ENCODE results near the gene OLAH. TPM values are rescaled to one million over a fixed set of nuclear protein-coding genes. Genes with fewer than 3 reads are reported as not detected.

Gene OLAH
- polyA plus RNA-seq, 1 donor from 2014 or later: not detected

DNA sequence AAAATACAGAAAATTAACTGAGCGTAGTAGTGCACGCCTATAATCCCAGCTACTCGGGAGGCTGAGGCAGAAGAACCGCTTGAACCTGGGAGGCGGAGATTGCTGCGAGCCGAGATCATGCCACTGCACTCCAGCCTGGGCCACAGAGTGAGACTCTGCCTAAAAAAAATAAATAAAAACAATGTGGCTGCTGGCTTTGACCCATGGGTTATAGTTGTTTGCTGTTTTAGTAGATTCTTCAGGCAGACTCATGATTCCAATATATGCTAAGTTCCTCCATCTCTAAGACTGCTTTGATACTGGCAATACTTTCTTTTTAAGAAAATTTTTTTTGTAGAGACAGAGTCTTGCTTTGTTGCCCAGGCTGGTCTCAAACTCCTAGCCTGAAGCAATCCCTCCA is 8.4 kb downstream of the OLAH start:
- no peaks in the 10 kb centered on the region for H3K9me3 Mint-ChIP-seq
- H3K27me3 Mint-ChIP-seq: peaks cover 1% of the 10 kb centered on the region
- no peaks in the 10 kb centered on the region for H3K4me1 Mint-ChIP-seq
- no peaks in the 10 kb centered on the region for H3K36me3 Mint-ChIP-seq
- H3K4me3 Mint-ChIP-seq: no peak overlapping the region
- no peak overlapping the region for H3K27ac Mint-ChIP-seq

DNA sequence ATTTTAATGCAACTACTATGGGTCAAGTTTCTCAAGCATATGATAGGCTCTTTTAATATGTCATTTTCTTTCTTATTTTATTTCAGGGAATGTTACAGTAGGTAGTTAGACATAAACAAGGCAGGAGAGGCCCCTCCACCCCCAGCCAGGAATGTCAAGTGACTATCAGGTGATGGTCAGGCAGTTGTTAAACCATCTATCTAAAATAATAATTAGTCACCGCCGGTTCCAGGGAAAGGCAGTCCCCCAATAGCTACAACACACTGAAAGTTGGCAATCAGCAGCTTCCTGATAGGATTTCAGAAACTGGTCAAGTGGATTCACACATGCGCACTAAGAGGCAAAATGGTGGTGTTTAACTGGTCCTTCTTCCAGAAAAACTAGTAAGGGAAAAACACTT is 9.3 kb downstream of the OLAH start:
- Mint-ChIP-seq H3K4me3 (no peak overlapping the region), H3K27me3 (peaks cover 1% of the 10 kb centered on the region), H3K9me3 (no peaks in the 10 kb centered on the region), H3K4me1 (no peaks in the 10 kb centered on the region), H3K27ac (no peak overlapping the region), H3K36me3 (no peaks in the 10 kb centered on the region)

GRCh38 chr10:15058689-15059088 is 14.9 kb downstream of the OLAH start:
- no peaks in the 10 kb centered on the region for H3K4me1 Mint-ChIP-seq
- H3K4me3 Mint-ChIP-seq: no peak overlapping the region
- no peak overlapping the region for H3K27ac Mint-ChIP-seq
- H3K27me3 Mint-ChIP-seq: peaks cover 6% of the 10 kb centered on the region
- H3K9me3 Mint-ChIP-seq: peaks cover 9 to 20% (median 15%) of the 10 kb centered on the region in 3 donors
- peaks cover 3% of the 10 kb centered on the region for H3K36me3 Mint-ChIP-seq

DNA sequence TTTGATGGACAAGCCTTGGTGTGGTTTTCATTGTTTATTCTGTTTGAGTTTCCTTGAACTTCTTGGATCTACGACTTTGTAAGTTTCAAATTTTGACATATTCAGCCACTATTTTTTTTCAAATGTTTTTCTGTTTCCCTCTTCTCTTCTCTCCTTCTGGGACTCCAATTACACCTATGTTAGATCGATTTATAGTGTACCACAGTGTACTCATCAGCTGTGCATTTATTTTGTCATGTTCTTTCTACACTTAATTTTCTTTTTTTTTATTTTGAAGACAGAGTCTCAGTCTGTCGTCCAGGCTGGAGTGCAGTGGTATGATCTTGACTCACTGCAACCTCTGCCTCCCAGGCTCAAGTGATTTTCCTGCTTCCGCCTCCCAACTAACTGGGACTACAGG is 16.2 kb downstream of the OLAH start:
- H3K9me3 Mint-ChIP-seq: peaks cover 9 to 20% (median 15%) of the 10 kb centered on the region in 3 donors
- H3K27me3 Mint-ChIP-seq: peaks cover 6% of the 10 kb centered on the region
- no peak overlapping the region for H3K27ac Mint-ChIP-seq
- H3K4me1 Mint-ChIP-seq: no peaks in the 10 kb centered on the region
- H3K36me3 Mint-ChIP-seq: peaks cover 3% of the 10 kb centered on the region
- H3K4me3 Mint-ChIP-seq: no peak overlapping the region

- peaks cover 9% of the 10 kb centered on the region for H3K27me3 Mint-ChIP-seq
- H3K9me3 Mint-ChIP-seq: peaks cover 14 to 26% (median 19%) of the 10 kb centered on the region in 3 donors
- H3K27ac Mint-ChIP-seq: no peak overlapping the region
- peaks cover 5% of the 10 kb centered on the region for H3K36me3 Mint-ChIP-seq
- H3K4me1 Mint-ChIP-seq: no peaks in the 10 kb centered on the region
- peak overlapping the region in 1 of 4 donors; percentile 5 for H3K4me3 Mint-ChIP-seq
These were observed 16.9 kb downstream of the OLAH start for GRCh38 chr10:15060638-15061037.

DNA sequence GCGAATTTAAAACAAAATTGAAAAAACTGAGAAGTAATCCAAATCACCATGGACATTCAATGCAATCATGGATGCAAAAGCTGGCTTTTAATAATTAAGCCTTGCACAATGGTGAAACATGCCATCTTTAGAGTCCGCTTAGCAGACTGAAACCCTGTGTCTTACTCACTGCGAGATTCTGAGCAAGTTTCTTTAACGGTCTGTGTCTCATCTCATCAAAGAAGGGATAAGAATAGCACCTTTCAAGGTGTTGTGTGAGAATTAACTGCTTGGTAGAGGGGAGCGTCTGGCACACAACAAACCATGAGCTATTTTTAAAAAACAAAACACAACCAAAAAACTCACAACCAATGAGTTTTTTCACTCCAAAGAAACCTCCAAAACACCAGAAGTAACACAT is 23.4 kb downstream of the OLAH start:
- H3K4me1 Mint-ChIP-seq: no peaks in the 10 kb centered on the region
- no peak overlapping the region for H3K27ac Mint-ChIP-seq
- H3K27me3 Mint-ChIP-seq: peaks cover 3% of the 10 kb centered on the region
- peaks cover 6 to 9% (median 6%) of the 10 kb centered on the region in 3 donors for H3K9me3 Mint-ChIP-seq
- H3K4me3 Mint-ChIP-seq: no peak overlapping the region
- peaks cover 2% of the 10 kb centered on the region for H3K36me3 Mint-ChIP-seq

- Mint-ChIP-seq H3K4me1 (no peaks in the 10 kb centered on the region), H3K4me3 (no peak overlapping the region), H3K27me3 (peaks cover 3% of the 10 kb centered on the region), H3K9me3 (peaks cover 6 to 9% (median 6%) of the 10 kb centered on the region in 3 donors), H3K36me3 (peaks cover 2% of the 10 kb centered on the region), H3K27ac (no peak overlapping the region)
These were observed 25.1 kb downstream of the OLAH start for GRCh38 chr10:15068802-15069201.

GRCh38 chr10:15069230-15069629 is 25.5 kb downstream of the OLAH start:
- Mint-ChIP-seq H3K9me3 (peaks cover 6 to 9% (median 8%) of the 10 kb centered on the region in 3 donors), H3K4me1 (no peaks in the 10 kb centered on the region), H3K27ac (no peak overlapping the region), H3K27me3 (peaks cover 3% of the 10 kb centered on the region), H3K36me3 (peaks cover 2% of the 10 kb centered on the region), H3K4me3 (no peak overlapping the region)

- Mint-ChIP-seq H3K4me3 (no peak overlapping the region), H3K4me1 (no peaks in the 10 kb centered on the region), H3K36me3 (no peaks in the 10 kb centered on the region), H3K27me3 (no peaks in the 10 kb centered on the region), H3K9me3 (peaks cover 0 to 4% (median 3%) of the 10 kb centered on the region in 3 donors), H3K27ac (no peak overlapping the region)
These were observed 28.6 kb downstream of the OLAH start for GRCh38 chr10:15072358-15072757.

GRCh38 chr10:15075421-15075820 is 31.7 kb downstream of the OLAH start:
- H3K4me1 Mint-ChIP-seq: no peaks in the 10 kb centered on the region
- no peak overlapping the region for H3K27ac Mint-ChIP-seq
- H3K27me3 Mint-ChIP-seq: no peaks in the 10 kb centered on the region
- H3K9me3 Mint-ChIP-seq: peaks cover 0 to 1% (median 0%) of the 10 kb centered on the region in 3 donors
- H3K4me3 Mint-ChIP-seq: no peak overlapping the region
- H3K36me3 Mint-ChIP-seq: no peaks in the 10 kb centered on the region

GRCh38 chr10:15083674-15084501 is 40.1 kb downstream of the OLAH start:
- H3K36me3 Mint-ChIP-seq: peaks cover 2% of the 10 kb centered on the region
- H3K9me3 Mint-ChIP-seq: no peaks in the 10 kb centered on the region
- H3K27me3 Mint-ChIP-seq: no peaks in the 10 kb centered on the region
- H3K4me1 Mint-ChIP-seq: peaks cover 0 to 7% (median 3%) of the 10 kb centered on the region in 3 donors
- H3K4me3 Mint-ChIP-seq: peak overlapping the region in 1 of 4 donors; percentile 66
- H3K27ac Mint-ChIP-seq: no peak overlapping the region

DNA sequence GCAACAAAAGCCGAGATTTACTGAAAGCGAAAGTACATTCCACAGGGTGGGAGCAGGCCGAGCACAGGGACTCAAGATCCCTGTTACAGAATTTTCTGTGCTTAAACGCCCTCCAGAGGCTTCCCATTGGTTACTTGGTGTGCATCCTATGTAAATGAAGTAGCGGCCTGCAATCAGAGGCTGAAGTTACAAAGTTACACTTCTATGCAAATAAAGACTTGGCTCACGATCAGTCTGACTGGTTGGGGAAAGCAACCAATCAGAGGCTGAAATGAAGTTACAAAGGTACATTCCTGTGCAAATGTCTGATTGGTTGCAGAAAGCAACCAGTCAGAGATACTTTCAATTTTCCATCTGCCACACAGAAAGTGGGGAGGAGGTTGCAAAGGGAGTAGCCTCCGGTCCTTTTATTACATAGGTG is 40.8 kb downstream of the OLAH start:
- Mint-ChIP-seq H3K4me3 (no peak overlapping the region), H3K9me3 (no peaks in the 10 kb centered on the region), H3K27me3 (no peaks in the 10 kb centered on the region), H3K36me3 (peaks cover 2% of the 10 kb centered on the region), H3K4me1 (peaks cover 0 to 7% (median 3%) of the 10 kb centered on the region in 3 donors), H3K27ac (no peak overlapping the region)

DNA sequence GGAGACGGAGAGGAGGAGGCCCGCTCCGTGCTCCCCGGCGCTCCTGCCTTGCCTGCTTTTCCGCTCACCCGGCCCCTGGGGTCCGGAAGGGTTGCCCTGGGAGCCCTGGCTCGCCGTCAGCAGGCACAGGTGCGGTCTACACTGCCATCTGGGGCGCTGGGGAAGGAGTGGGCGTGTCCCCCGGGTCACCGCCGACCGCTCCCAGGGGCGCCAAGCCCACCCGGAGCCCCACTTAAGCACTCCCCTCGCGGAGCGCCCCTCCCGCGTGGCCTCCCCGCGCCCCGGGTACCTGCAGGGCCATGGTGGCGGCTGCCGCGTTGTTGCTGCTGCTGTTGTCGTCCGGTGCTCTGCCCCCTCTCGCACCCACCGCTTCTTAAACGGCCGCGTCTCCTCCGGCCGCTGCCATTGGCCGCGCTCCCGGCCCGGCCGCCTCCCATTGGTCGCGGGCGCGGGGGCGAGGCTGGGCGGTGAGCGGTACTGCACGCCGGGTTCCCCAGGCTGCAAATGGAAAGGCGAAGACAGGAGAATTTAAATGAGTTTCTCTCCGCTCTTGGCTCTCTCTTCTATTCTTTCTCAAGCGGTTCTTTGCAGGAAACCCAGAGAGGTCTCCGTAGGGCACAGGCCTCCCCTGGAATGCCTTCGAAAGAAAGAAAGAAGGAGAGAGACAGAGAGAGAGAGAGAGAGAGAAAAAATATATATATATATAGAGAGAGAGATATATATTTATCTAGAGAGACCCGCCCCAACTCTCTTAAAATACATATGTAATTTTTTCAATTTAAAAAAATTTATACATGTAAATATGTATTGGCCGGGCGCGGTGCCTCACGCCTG is 44.9 kb downstream of the OLAH start, which contains the start of gene ACBD7:
Gene ACBD7, minus strand, starts transcription at position 349 of the 834 bp plus-strand sequence. Its CDS starts 48 bp downstream, at position 301.
- no peaks in the 10 kb centered on the region for H3K9me3 Mint-ChIP-seq
- peaks cover 0 to 7% (median 3%) of the 10 kb centered on the region in 3 donors for H3K4me1 Mint-ChIP-seq
- peak within 1 kb of the TSS in 1 of 3 donors; percentile 5 for H3K27ac Mint-ChIP-seq
- H3K27me3 Mint-ChIP-seq: no peaks in the 10 kb centered on the region
- H3K4me3 Mint-ChIP-seq: peak within 1 kb of the TSS; percentile 62 to 90 (median 83)
- H3K36me3 Mint-ChIP-seq: peaks cover 2% of the 10 kb centered on the region

- peaks cover 0 to 4% (median 3%) of the 10 kb centered on the region in 3 donors for H3K4me1 Mint-ChIP-seq
- H3K27ac Mint-ChIP-seq: peak overlapping the region in 1 of 3 donors; percentile 24
- peaks cover 2% of the 10 kb centered on the region for H3K36me3 Mint-ChIP-seq
- no peak overlapping the region for H3K4me3 Mint-ChIP-seq
- no peaks in the 10 kb centered on the region for H3K27me3 Mint-ChIP-seq
- no peaks in the 10 kb centered on the region for H3K9me3 Mint-ChIP-seq
These were observed 47.7 kb downstream of the OLAH start for GRCh38 chr10:15091418-15091817.

- Mint-ChIP-seq H3K36me3 (peaks cover 2% of the 10 kb centered on the region), H3K4me1 (peaks cover 6 to 12% (median 7%) of the 10 kb centered on the region in 3 donors), H3K27me3 (no peaks in the 10 kb centered on the region), H3K9me3 (no peaks in the 10 kb centered on the region), H3K4me3 (no peak overlapping the region), H3K27ac (peak overlapping the region in 1 of 3 donors; percentile 27)
These were observed 49.2 kb downstream of the OLAH start for GRCh38 chr10:15092855-15093408.
